PC-3 (cell line): ENCODE measurements around the gene PDIA5. TPM values are rescaled to one million over a fixed set of nuclear protein-coding genes. Genes with fewer than 3 reads are reported as not detected.

Source experiments
- ATAC-seq: fragments of 200-7000 bp; cut with Tn5 transposase; 2 replicates; pipeline ENCODE4 v1.9.1; 2020; ENCODE audit warnings: mild to moderate bottlenecking, moderate library complexity
- BruUV-seq: library from RNA; stranded (reverse); fragments of 400-500 nt; replicated peaks from 2 replicates; lab custom pipeline; 2021; lab: Mats Ljungman, UMichigan
- CTCF ChIA-PET: fragments of 300-600 bp; sonication (Branson Sonifier 250); formaldehyde crosslinking; loops from one replicate; lab custom pipeline; 2022; ENCODE audit warnings: antibody characterized with exemption; lab: Charles Lee
- POLR2A ChIA-PET: fragments of 300-600 bp; sonication (Branson Sonifier 250); formaldehyde crosslinking; loops from one replicate; lab custom pipeline; 2022; ENCODE audit warnings: antibody characterized with exemption; ENCODE audit not compliant: unreplicated experiment; lab: Charles Lee
- DNase-seq: peaks from one replicate; pipeline ENCODE4 v3.0.0-alpha.2; 2015
- H2AFZ ChIP-seq: fragments of 300-600 bp; sonication (generic); 2 replicates; pipeline ENCODE4 v1.6.0; 2016; ENCODE audit warnings: antibody characterized with exemption, low read length
- H3F3A ChIP-seq: fragments of 300-600 bp; sonication (generic); one replicate; pipeline ENCODE4 v1.6.0; 2017; ENCODE audit warnings: antibody characterized with exemption, low read length, control low read depth, mild to moderate bottlenecking; ENCODE audit not compliant: unreplicated experiment
- H3K27ac ChIP-seq: fragments of 300-600 bp; sonication (generic); 2 replicates; pipeline ENCODE4 v1.5.1; 2016; ENCODE audit warnings: mild to moderate bottlenecking, low read length
- H3K27me3 ChIP-seq: fragments of 300-600 bp; sonication (generic); 2 replicates; pipeline ENCODE4 v1.6.1; 2016; ENCODE audit warnings: low read length, mixed read lengths
- H3K36me3 ChIP-seq: fragments of 300-600 bp; sonication (generic); 2 replicates; pipeline ENCODE4 v1.6.1; 2016; ENCODE audit warnings: low read depth, mixed run types, low read length, mixed read lengths
- H3K4me1 ChIP-seq: fragments of 300-600 bp; sonication (generic); 2 replicates; pipeline ENCODE4 v1.5.1; 2016; ENCODE audit warnings: low read length; ENCODE audit not compliant: insufficient read depth
- H3K4me2 ChIP-seq: fragments of 300-600 bp; sonication (generic); 2 replicates; pipeline ENCODE4 v1.6.0; 2016; ENCODE audit warnings: low read length
- H3K4me3 ChIP-seq: fragments of 300-600 bp; sonication (generic); 2 replicates; pipeline ENCODE4 v1.5.1; 2016; ENCODE audit warnings: mild to moderate bottlenecking, low read length, mixed read lengths
- H3K79me2 ChIP-seq: fragments of 300-600 bp; sonication (generic); 2 replicates; pipeline ENCODE4 v1.6.1; 2017; ENCODE audit warnings: low read length, mixed read lengths
- H3K9ac ChIP-seq: fragments of 300-600 bp; sonication (generic); 2 replicates; pipeline ENCODE4 v1.6.0; 2016; ENCODE audit warnings: mild to moderate bottlenecking, low read length
- H3K9me2 ChIP-seq: fragments of 300-600 bp; sonication (generic); replicated peaks from 2 replicates; pipeline ENCODE4 v1.6.1; 2016; ENCODE audit warnings: mixed run types, low read length, mixed read lengths
- H3K9me3 ChIP-seq: fragments of 300-600 bp; sonication (generic); 2 replicates; pipeline ENCODE4 v1.6.1; 2016; ENCODE audit warnings: low read length, mixed read lengths
- H4K20me1 ChIP-seq: fragments of 300-600 bp; sonication (generic); 2 replicates; pipeline ENCODE4 v1.6.1; 2016; ENCODE audit warnings: low read length, mixed read lengths
- EZH2 ChIP-seq: fragments of 300-600 bp; sonication (generic); IDR thresholded peaks from one replicate; pipeline ENCODE4 v1.6.1; 2017; ENCODE audit warnings: antibody characterized with exemption, mild to moderate bottlenecking, low read length; ENCODE audit not compliant: unreplicated experiment
- EZH2phosphoT487 ChIP-seq: fragments of 300-600 bp; sonication (generic); IDR thresholded peaks from 2 replicates; pipeline ENCODE4 v1.6.1; 2018; ENCODE audit warnings: mild to moderate bottlenecking, antibody characterized with exemption, low read length, borderline replicate concordance
- intact Hi-C: fragments of 100-400 bp; cut with micrococcal nuclease; formaldehyde crosslinking; loops from 2 replicates; pipeline ENCODE4 v1.9.0; 2023
- total RNA-seq: library from RNA; depleted of rRNA; stranded (reverse); fragments of >200 nt; gene quantifications from 2 replicates; pipeline ENCODE4 v1.2.3, GENCODE V29; 2014
- TF ChIP-seq, protein P1 (sequence below): fragments of 300-600 bp; sonication (generic); conservative IDR thresholded peaks from 2 replicates; pipeline ENCODE4 v1.5.1; 2017; ENCODE audit warnings: antibody characterized with exemption, low read depth, mild to moderate bottlenecking, low read length

Gene PDIA5
- total RNA-seq, 1 experiment from 2014 or later, result 24.6 TPM

DNA sequence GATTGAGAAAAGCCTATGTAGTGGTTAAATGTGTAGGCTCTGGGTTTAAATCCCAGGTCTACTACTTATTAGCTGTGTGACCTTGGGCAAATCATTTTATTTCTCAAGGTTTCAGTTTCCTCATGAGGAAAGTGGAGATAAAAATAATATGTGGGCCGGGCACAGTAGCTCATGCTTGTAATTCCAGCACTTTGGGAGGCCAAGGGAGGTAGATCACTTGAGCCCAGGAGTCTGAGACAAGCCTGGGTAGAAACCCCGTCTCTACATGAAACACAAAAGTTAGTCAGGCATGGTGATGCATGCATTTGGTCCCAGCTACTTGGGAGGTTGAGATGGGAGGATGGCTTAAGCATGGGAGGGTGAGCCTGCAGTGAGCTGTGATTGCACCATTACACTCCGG, 47.7 kb upstream of the PDIA5 start:
- H3K27me3 ChIP-seq, result peaks cover 94% of the 10 kb centered on the region
- no TSS peak for BruUV-seq
- CTCF ChIA-PET, result no interaction called here

GRCh38 chr3:123019591-123019990, 47.2 kb upstream of the PDIA5 start:
- no peak overlapping the region for H3K4me3 ChIP-seq
- ATAC-seq (no peak), DNase-seq (no peak)
- POLR2A ChIA-PET, result no interaction called here
- CTCF ChIA-PET, result no interaction called here
- H3K9me2 ChIP-seq, result no peaks in the 10 kb centered on the region
- no TSS peak for BruUV-seq
- TF ChIP-seq, protein P1, sequence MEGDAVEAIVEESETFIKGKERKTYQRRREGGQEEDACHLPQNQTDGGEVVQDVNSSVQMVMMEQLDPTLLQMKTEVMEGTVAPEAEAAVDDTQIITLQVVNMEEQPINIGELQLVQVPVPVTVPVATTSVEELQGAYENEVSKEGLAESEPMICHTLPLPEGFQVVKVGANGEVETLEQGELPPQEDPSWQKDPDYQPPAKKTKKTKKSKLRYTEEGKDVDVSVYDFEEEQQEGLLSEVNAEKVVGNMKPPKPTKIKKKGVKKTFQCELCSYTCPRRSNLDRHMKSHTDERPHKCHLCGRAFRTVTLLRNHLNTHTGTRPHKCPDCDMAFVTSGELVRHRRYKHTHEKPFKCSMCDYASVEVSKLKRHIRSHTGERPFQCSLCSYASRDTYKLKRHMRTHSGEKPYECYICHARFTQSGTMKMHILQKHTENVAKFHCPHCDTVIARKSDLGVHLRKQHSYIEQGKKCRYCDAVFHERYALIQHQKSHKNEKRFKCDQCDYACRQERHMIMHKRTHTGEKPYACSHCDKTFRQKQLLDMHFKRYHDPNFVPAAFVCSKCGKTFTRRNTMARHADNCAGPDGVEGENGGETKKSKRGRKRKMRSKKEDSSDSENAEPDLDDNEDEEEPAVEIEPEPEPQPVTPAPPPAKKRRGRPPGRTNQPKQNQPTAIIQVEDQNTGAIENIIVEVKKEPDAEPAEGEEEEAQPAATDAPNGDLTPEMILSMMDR, result no peak
- TF ChIP-seq EZH2phosphoT487, result no peak
- TF ChIP-seq EZH2, result no peak
- H3K9ac ChIP-seq, result no peak overlapping the region
- H3K79me2 ChIP-seq, result no peaks in the 10 kb centered on the region
- peaks cover 94% of the 10 kb centered on the region for H3K27me3 ChIP-seq
- intact Hi-C loops, result no loop called here
- no peaks in the 10 kb centered on the region for H3F3A ChIP-seq
- no peaks in the 10 kb centered on the region for H4K20me1 ChIP-seq
- H2AFZ ChIP-seq, result no peak overlapping the region
- no peak overlapping the region for H3K27ac ChIP-seq
- no peak overlapping the region for H3K4me2 ChIP-seq
- no peaks in the 10 kb centered on the region for H3K9me3 ChIP-seq
- H3K36me3 ChIP-seq, result no peaks in the 10 kb centered on the region
- no peaks in the 10 kb centered on the region for H3K4me1 ChIP-seq

More for the DNA sequence above, 47.7 kb upstream of the PDIA5 start:
- no peaks in the 10 kb centered on the region for H3K79me2 ChIP-seq
- H3K4me2 ChIP-seq, result no peak overlapping the region
- POLR2A ChIA-PET, result no interaction called here
- H3K27ac ChIP-seq, result no peak overlapping the region
- DNase-seq, result no peak
- H2AFZ ChIP-seq, result no peak overlapping the region
- TF ChIP-seq EZH2 (no peak), EZH2phosphoT487 (no peak)
- TF ChIP-seq, protein P1, result no peak
- H3K9ac ChIP-seq, result no peak overlapping the region
- H3K36me3 ChIP-seq, result no peaks in the 10 kb centered on the region
- no peaks in the 10 kb centered on the region for H3K9me2 ChIP-seq
- H3K9me3 ChIP-seq, result no peaks in the 10 kb centered on the region
- ATAC-seq, result no peak
- no peaks in the 10 kb centered on the region for H3F3A ChIP-seq
- intact Hi-C loops, result no loop called here
- no peaks in the 10 kb centered on the region for H4K20me1 ChIP-seq
- no peak overlapping the region for H3K4me3 ChIP-seq
- H3K4me1 ChIP-seq, result no peaks in the 10 kb centered on the region

- no peaks in the 10 kb centered on the region for H3K9me2 ChIP-seq
- H3K4me1 ChIP-seq, result no peaks in the 10 kb centered on the region
- DNase-seq (no peak), ATAC-seq (no peak)
- H3K4me3 ChIP-seq, result no peak overlapping the region
- H3K79me2 ChIP-seq, result no peaks in the 10 kb centered on the region
- POLR2A ChIA-PET, result no interaction called here
- no peaks in the 10 kb centered on the region for H3F3A ChIP-seq
- CTCF ChIA-PET, result no interaction called here
- no peak for TF ChIP-seq EZH2
- TF ChIP-seq, protein P1, result no peak
- TF ChIP-seq EZH2phosphoT487, result no peak
- intact Hi-C loops, result loop anchor here (10.0 kb wide), 1 partner anchor 326 kb away; no protein-coding TSS in a partner anchor
- no peak overlapping the region for H3K27ac ChIP-seq
- H2AFZ ChIP-seq, result no peak overlapping the region
- H3K27me3 ChIP-seq, result peaks cover 94% of the 10 kb centered on the region
- H3K9ac ChIP-seq, result no peak overlapping the region
- no peak overlapping the region for H3K4me2 ChIP-seq
- no peaks in the 10 kb centered on the region for H3K36me3 ChIP-seq
- no peaks in the 10 kb centered on the region for H3K9me3 ChIP-seq
- no peaks in the 10 kb centered on the region for H4K20me1 ChIP-seq
- BruUV-seq, result no TSS peak
Observed at GRCh38 chr3:123020709-123021108, 46.1 kb upstream of the PDIA5 start.
